Gastroesophageal sphincter (tissue), 4 donors: ENCODE measurements around the gene BOC. TPM values are rescaled to one million over a fixed set of nuclear protein-coding genes. Genes with fewer than 3 reads are reported as not detected.

Source experiments
- ATAC-seq: fragments of 150-250 bp; one replicate; pipeline ENCODE4 v1.9.1; 2016; ENCODE audit warnings: mild to moderate bottlenecking, moderate library complexity
- H3K27ac ChIP-seq, 4 donors: fragments of 200-600 bp; sonication (generic) in 3 of 4; 1 replicate in 3 of 4; 2 replicates in 1 of 4; pipeline ENCODE4 v1.5.1; 2016 to 2019
- H3K27me3 ChIP-seq: fragments of 200-600 bp; sonication (generic); one replicate; pipeline ENCODE4 v1.5.1; 2019
- H3K36me3 ChIP-seq, 2 donors: fragments of 200-600 bp; sonication (generic); one replicate each; pipeline ENCODE4 v1.5.1; 2019; ENCODE audit warnings: control low read depth in 1 of 2
- H3K4me1 ChIP-seq, 3 donors: fragments of 200-600 bp; sonication (generic); 1 replicate in 2 of 3; 2 replicates in 1 of 3; pipeline ENCODE4 v1.5.1; 2016 to 2019; ENCODE audit warnings: control low read depth in 2 of 3
- H3K4me3 ChIP-seq, 2 donors: fragments of 200-600 bp; sonication (generic); one replicate each; pipeline ENCODE4 v1.5.1; 2019; ENCODE audit warnings: mild to moderate bottlenecking in 1 of 2, moderate library complexity in 1 of 2
- H3K9me3 ChIP-seq, 3 donors: fragments of 200-600 bp; sonication (generic); one replicate each; pipeline ENCODE4 v1.5.1; 2017 to 2019; ENCODE audit warnings: control low read depth in 2 of 3
- EP300 ChIP-seq: sonication (generic); formaldehyde crosslinking; IDR thresholded peaks from one replicate; pipeline ENCODE4 v1.6.1; 2017; ENCODE audit warnings: antibody characterized with exemption, mild to moderate bottlenecking
- POLR2A ChIP-seq, 2 donors: fragments of 450-650 bp; IDR thresholded peaks; one replicate each; pipeline ENCODE4 v1.6.1; 2017; ENCODE audit warnings: antibody characterized with exemption in 2 of 2, mild to moderate bottlenecking in 2 of 2, moderate library complexity in 1 of 2
- POLR2AphosphoS5 ChIP-seq: sonication (generic); formaldehyde crosslinking; IDR thresholded peaks from one replicate; pipeline ENCODE4 v1.6.1; 2017; ENCODE audit warnings: antibody characterized with exemption
- total RNA-seq, 4 donors: library from RNA; depleted of rRNA; stranded (reverse); fragments of >200 nt; gene quantifications; one replicate each; pipeline ENCODE4 v1.1.0, GENCODE V29; 2016
- TF ChIP-seq, protein P1 (sequence below), 4 experiments: fragments of 200-600 bp in 2 of 4; fragments of 450-650 bp in 2 of 4; sonication (generic) in 1 of 4; IDR thresholded peaks; one replicate each; pipeline ENCODE4 v1.5.1; 2017 to 2019; ENCODE audit warnings: antibody characterized with exemption in 4 of 4, mild to moderate bottlenecking in 2 of 4, moderate library complexity in 2 of 4

The BOC gene
- total RNA-seq, 4 donors from 2014 or later: 41.5 to 130 (median 73.9) TPM

DNA sequence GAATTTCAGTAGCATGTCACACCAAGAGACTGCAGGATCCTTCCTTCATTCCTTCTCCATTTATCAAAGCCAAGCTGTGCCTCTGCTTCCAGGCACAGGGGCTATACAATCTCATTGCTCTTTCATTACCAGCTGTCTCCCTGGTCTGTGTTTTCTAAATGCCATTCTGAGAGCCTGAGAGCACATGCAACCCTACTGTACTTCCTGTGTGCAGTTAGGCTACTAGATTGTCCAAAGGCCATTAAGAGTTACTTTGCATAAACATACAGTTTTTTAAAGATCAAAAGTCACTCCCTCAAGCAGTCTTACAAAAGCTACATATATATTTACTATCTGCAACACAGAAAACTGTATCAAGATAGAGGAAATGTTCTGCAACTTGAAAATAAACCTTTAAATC lies 119.8 kb downstream of the BOC start:
- no peak overlapping the region for H3K4me3 ChIP-seq
- H3K27ac ChIP-seq: no peak overlapping the region
- TF ChIP-seq POLR2A (IDR thresholded peaks at IDR 0.05): no peak
- no peak for TF ChIP-seq POLR2AphosphoS5
- TF ChIP-seq, protein P1, sequence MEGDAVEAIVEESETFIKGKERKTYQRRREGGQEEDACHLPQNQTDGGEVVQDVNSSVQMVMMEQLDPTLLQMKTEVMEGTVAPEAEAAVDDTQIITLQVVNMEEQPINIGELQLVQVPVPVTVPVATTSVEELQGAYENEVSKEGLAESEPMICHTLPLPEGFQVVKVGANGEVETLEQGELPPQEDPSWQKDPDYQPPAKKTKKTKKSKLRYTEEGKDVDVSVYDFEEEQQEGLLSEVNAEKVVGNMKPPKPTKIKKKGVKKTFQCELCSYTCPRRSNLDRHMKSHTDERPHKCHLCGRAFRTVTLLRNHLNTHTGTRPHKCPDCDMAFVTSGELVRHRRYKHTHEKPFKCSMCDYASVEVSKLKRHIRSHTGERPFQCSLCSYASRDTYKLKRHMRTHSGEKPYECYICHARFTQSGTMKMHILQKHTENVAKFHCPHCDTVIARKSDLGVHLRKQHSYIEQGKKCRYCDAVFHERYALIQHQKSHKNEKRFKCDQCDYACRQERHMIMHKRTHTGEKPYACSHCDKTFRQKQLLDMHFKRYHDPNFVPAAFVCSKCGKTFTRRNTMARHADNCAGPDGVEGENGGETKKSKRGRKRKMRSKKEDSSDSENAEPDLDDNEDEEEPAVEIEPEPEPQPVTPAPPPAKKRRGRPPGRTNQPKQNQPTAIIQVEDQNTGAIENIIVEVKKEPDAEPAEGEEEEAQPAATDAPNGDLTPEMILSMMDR (IDR thresholded peaks at IDR 0.05): no peak
- TF ChIP-seq EP300: no peak
- H3K4me1 ChIP-seq: no peaks in the 10 kb centered on the region
- no peaks in the 10 kb centered on the region for H3K9me3 ChIP-seq
- ATAC-seq: no peak
- no peaks in the 10 kb centered on the region for H3K27me3 ChIP-seq
- peaks cover 0 to 2% of the 10 kb centered on the region in 2 donors for H3K36me3 ChIP-seq

Other genes starting within 250 kb of the BOC start
- 1 to 10 TPM in 3 of 4 donors, under 1 TPM in 1; 0.78 to 4.9 (median 1.8) TPM for gene CD200R1, start 236.5 kb upstream of the BOC start, total RNA-seq
- gene GTPBP8, start 220.6 kb upstream of the BOC start, total RNA-seq: 10 to 100 TPM in 3 of 4 donors, 1 to 10 TPM in 1; 7.8 to 26.0 (median 21.4) TPM
- 1 to 10 TPM; 3.2 to 8.6 (median 3.8) TPM for gene CFAP44, start 229.9 kb downstream of the BOC start, total RNA-seq